KOPT-K1 (cell line): ENCODE data around the gene LGR5.
"Not testable (repeated sequence)": the region's sequence is repeated elsewhere in the genome, so short reads cannot be mapped to it uniquely, and the experiment has no call there.

Source experiments
- H3K27ac ChIP-seq: fragments of 200-600 bp; sonication (generic); 2 replicates; pipeline ENCODE4 v1.5.1; 2016; ENCODE audit warnings: antibody characterized with exemption, mild to moderate bottlenecking, low read depth, low read length; ENCODE audit not compliant: poor library complexity, severe bottlenecking
- H3K36me3 ChIP-seq: fragments of 200-600 bp; sonication (generic); 2 replicates; pipeline ENCODE4 v1.5.1; 2017; ENCODE audit warnings: antibody characterized with exemption, mild to moderate bottlenecking, low read length, moderate library complexity; ENCODE audit not compliant: insufficient read depth
- H3K9me3 ChIP-seq: fragments of 200-600 bp; sonication (generic); 2 replicates; pipeline ENCODE4 v1.5.1; 2017; ENCODE audit warnings: antibody characterized with exemption, low read length, mild to moderate bottlenecking; ENCODE audit not compliant: insufficient read depth, poor library complexity, severe bottlenecking

The LGR5 gene

GRCh38 chr12:71569885-71570284 is 130.3 kb downstream of the LGR5 start:
- H3K27ac ChIP-seq, H3K36me3 ChIP-seq, H3K9me3 ChIP-seq: not testable (repeated sequence)

- no peak overlapping the region for H3K27ac ChIP-seq
- no peaks in the 10 kb centered on the region for H3K36me3 ChIP-seq
- no peaks in the 10 kb centered on the region for H3K9me3 ChIP-seq
These were observed 136.9 kb downstream of the LGR5 start for GRCh38 chr12:71576496-71576895.

- no peak overlapping the region for H3K27ac ChIP-seq
- H3K36me3 ChIP-seq, result no peaks in the 10 kb centered on the region
- no peaks in the 10 kb centered on the region for H3K9me3 ChIP-seq
These were observed 139.2 kb downstream of the LGR5 start for GRCh38 chr12:71578694-71579258.

GRCh38 chr12:71581206-71581605 is 141.6 kb downstream of the LGR5 start:
- Histone ChIP-seq H3K9me3 (no peaks in the 10 kb centered on the region), H3K27ac (no peak overlapping the region), H3K36me3 (no peaks in the 10 kb centered on the region)

GRCh38 chr12:71582925-71583324 is 143.3 kb downstream of the LGR5 start:
- Histone ChIP-seq H3K27ac (no peak overlapping the region), H3K9me3 (peaks cover 6% of the 10 kb centered on the region), H3K36me3 (no peaks in the 10 kb centered on the region)

- no peaks in the 10 kb centered on the region for H3K36me3 ChIP-seq
- peaks cover 6% of the 10 kb centered on the region for H3K9me3 ChIP-seq
- no peak overlapping the region for H3K27ac ChIP-seq
These were observed 144.8 kb downstream of the LGR5 start for GRCh38 chr12:71584356-71584755.

GRCh38 chr12:71585218-71585617 is 145.6 kb downstream of the LGR5 start:
- no peaks in the 10 kb centered on the region for H3K36me3 ChIP-seq
- H3K27ac ChIP-seq, result no peak overlapping the region

GRCh38 chr12:71587012-71587411 is 147.4 kb downstream of the LGR5 start:
- Histone ChIP-seq H3K36me3 (no peaks in the 10 kb centered on the region), H3K9me3 (peaks cover 6% of the 10 kb centered on the region), H3K27ac (no peak overlapping the region)

More at GRCh38 chr12:71585218-71585617, 145.6 kb downstream of the LGR5 start:
- peaks cover 6% of the 10 kb centered on the region for H3K9me3 ChIP-seq

- H3K36me3 ChIP-seq, result no peaks in the 10 kb centered on the region
- peaks cover 6% of the 10 kb centered on the region for H3K9me3 ChIP-seq
- no peak overlapping the region for H3K27ac ChIP-seq
These were observed 149.9 kb downstream of the LGR5 start for GRCh38 chr12:71589478-71589881.

- Histone ChIP-seq H3K36me3 (no peaks in the 10 kb centered on the region), H3K9me3 (peaks cover 6% of the 10 kb centered on the region), H3K27ac (no peak overlapping the region)
These were observed 152.0 kb downstream of the LGR5 start for GRCh38 chr12:71591601-71592000.

- Histone ChIP-seq H3K36me3 (no peaks in the 10 kb centered on the region), H3K27ac (no peak overlapping the region), H3K9me3 (no peaks in the 10 kb centered on the region)
These were observed 153.2 kb downstream of the LGR5 start for GRCh38 chr12:71592841-71593240.

- Histone ChIP-seq H3K9me3 (no peaks in the 10 kb centered on the region), H3K27ac (no peak overlapping the region), H3K36me3 (no peaks in the 10 kb centered on the region)
These were observed 154.8 kb downstream of the LGR5 start for GRCh38 chr12:71594214-71594948.

- H3K9me3 ChIP-seq, result no peaks in the 10 kb centered on the region
- H3K27ac ChIP-seq, result no peak overlapping the region
- no peaks in the 10 kb centered on the region for H3K36me3 ChIP-seq
These were observed 159.6 kb downstream of the LGR5 start for GRCh38 chr12:71599210-71599609.

- Histone ChIP-seq H3K36me3 (peaks cover 12% of the 10 kb centered on the region), H3K27ac (no peak overlapping the region), H3K9me3 (no peaks in the 10 kb centered on the region)
These were observed 161.9 kb downstream of the LGR5 start for GRCh38 chr12:71601546-71601945.

GRCh38 chr12:71602761-71603577 is 163.4 kb downstream of the LGR5 start:
- peaks cover 26% of the 10 kb centered on the region for H3K36me3 ChIP-seq
- H3K27ac ChIP-seq, result no peak overlapping the region
- no peaks in the 10 kb centered on the region for H3K9me3 ChIP-seq
